ENCODE results near the gene GALNT18.

Gene GALNT18

DNA sequence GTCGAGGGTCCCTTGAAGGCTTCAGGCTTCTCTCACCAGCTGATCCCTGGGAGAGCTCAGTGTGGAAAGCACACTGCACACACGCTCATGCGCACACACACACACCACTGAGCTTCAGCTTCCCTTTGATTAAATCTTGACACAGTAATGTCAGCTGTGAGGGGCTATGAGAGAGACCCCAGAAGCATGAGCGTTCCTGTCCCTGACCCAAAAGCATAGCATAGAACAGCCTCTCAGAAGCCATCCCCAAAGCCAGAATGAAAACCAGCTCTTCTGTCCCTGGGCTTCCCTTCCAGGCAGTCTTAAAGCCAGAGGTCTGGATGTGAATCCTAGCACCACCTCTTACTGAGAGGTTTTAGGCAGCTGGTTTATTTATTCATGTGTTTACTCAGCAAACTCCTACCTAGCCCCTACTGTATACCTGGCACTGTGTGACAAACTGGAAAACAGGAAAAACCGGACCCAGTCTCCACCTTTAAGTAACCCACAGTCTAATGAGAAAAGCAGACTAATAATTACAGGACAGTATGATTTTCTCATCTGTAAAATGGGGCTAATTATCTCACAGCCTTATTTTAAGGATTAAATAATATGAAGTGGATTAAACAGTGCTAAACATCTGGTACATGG, 15.9 kb downstream of the GALNT18 start:
- H3K27ac ChIP-seq (replicated peaks) = no peak overlapping the region
- H3K27me3 ChIP-seq (ENCODE audit: insufficient read depth, poor library complexity, severe bottlenecking) = peaks cover 13% of the 10 kb centered on the region
- no peak overlapping the region for H3K4me3 ChIP-seq (replicated peaks; ENCODE audit: insufficient read depth, low read length)
- TF ChIP-seq, protein P1, sequence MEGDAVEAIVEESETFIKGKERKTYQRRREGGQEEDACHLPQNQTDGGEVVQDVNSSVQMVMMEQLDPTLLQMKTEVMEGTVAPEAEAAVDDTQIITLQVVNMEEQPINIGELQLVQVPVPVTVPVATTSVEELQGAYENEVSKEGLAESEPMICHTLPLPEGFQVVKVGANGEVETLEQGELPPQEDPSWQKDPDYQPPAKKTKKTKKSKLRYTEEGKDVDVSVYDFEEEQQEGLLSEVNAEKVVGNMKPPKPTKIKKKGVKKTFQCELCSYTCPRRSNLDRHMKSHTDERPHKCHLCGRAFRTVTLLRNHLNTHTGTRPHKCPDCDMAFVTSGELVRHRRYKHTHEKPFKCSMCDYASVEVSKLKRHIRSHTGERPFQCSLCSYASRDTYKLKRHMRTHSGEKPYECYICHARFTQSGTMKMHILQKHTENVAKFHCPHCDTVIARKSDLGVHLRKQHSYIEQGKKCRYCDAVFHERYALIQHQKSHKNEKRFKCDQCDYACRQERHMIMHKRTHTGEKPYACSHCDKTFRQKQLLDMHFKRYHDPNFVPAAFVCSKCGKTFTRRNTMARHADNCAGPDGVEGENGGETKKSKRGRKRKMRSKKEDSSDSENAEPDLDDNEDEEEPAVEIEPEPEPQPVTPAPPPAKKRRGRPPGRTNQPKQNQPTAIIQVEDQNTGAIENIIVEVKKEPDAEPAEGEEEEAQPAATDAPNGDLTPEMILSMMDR (IDR thresholded peaks at IDR 0.05; ENCODE audit: insufficient read depth, low read length) = no peak
- no peak for TF ChIP-seq POLR2AphosphoS5 (IDR thresholded peaks at IDR 0.05; ENCODE audit: low read depth)
- TF ChIP-seq SPI1 (IDR thresholded peaks at IDR 0.05; ENCODE audit: borderline replicate concordance, low read depth) = no peak
- no peak for TF ChIP-seq GABPA (IDR thresholded peaks at IDR 0.05; ENCODE audit: low read depth)
- TF ChIP-seq, protein P2, sequence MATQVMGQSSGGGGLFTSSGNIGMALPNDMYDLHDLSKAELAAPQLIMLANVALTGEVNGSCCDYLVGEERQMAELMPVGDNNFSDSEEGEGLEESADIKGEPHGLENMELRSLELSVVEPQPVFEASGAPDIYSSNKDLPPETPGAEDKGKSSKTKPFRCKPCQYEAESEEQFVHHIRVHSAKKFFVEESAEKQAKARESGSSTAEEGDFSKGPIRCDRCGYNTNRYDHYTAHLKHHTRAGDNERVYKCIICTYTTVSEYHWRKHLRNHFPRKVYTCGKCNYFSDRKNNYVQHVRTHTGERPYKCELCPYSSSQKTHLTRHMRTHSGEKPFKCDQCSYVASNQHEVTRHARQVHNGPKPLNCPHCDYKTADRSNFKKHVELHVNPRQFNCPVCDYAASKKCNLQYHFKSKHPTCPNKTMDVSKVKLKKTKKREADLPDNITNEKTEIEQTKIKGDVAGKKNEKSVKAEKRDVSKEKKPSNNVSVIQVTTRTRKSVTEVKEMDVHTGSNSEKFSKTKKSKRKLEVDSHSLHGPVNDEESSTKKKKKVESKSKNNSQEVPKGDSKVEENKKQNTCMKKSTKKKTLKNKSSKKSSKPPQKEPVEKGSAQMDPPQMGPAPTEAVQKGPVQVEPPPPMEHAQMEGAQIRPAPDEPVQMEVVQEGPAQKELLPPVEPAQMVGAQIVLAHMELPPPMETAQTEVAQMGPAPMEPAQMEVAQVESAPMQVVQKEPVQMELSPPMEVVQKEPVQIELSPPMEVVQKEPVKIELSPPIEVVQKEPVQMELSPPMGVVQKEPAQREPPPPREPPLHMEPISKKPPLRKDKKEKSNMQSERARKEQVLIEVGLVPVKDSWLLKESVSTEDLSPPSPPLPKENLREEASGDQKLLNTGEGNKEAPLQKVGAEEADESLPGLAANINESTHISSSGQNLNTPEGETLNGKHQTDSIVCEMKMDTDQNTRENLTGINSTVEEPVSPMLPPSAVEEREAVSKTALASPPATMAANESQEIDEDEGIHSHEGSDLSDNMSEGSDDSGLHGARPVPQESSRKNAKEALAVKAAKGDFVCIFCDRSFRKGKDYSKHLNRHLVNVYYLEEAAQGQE (IDR thresholded peaks at IDR 0.05; ENCODE audit: insufficient replicate concordance, low read depth) = no peak
- DNase-seq (ENCODE audit: low read depth in 1 of 2, low spot score in 1 of 2) = no peak

DNA sequence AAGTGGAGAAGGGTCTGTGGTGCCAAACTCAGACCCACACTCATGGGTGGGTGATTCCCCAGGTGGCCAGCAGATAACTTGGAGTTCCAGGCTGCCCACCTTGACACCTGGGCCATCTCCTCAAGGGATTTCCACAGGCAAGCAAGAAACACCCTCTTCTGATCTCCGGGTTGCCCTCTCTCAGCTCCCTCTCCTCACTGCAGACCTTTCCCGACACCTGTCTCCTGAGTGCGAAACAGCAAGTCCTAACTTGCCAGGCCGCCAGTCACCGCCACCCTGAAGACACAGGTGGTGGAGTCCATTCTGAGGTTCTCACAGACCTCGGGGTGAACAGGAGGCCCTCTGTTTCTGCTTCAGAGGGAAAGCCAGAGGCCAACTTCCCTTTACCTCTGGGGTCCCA, 16.6 kb downstream of the GALNT18 start:
- no peak for DNase-seq (ENCODE audit: low read depth in 1 of 2, low spot score in 1 of 2)
- no peak overlapping the region for H3K27ac ChIP-seq (replicated peaks)
- H3K27me3 ChIP-seq (ENCODE audit: insufficient read depth, poor library complexity, severe bottlenecking) = peaks cover 12% of the 10 kb centered on the region
- no peak overlapping the region for H3K4me3 ChIP-seq (replicated peaks; ENCODE audit: insufficient read depth, low read length)
- TF ChIP-seq SPI1 (IDR thresholded peaks at IDR 0.05; ENCODE audit: borderline replicate concordance, low read depth) = no peak
- TF ChIP-seq, protein P1 (IDR thresholded peaks at IDR 0.05; ENCODE audit: insufficient read depth, low read length) = no peak
- TF ChIP-seq GABPA (IDR thresholded peaks at IDR 0.05; ENCODE audit: low read depth) = no peak
- TF ChIP-seq, protein P2 (IDR thresholded peaks at IDR 0.05; ENCODE audit: insufficient replicate concordance, low read depth) = no peak
- TF ChIP-seq POLR2AphosphoS5 (IDR thresholded peaks at IDR 0.05; ENCODE audit: low read depth) = no peak

DNA sequence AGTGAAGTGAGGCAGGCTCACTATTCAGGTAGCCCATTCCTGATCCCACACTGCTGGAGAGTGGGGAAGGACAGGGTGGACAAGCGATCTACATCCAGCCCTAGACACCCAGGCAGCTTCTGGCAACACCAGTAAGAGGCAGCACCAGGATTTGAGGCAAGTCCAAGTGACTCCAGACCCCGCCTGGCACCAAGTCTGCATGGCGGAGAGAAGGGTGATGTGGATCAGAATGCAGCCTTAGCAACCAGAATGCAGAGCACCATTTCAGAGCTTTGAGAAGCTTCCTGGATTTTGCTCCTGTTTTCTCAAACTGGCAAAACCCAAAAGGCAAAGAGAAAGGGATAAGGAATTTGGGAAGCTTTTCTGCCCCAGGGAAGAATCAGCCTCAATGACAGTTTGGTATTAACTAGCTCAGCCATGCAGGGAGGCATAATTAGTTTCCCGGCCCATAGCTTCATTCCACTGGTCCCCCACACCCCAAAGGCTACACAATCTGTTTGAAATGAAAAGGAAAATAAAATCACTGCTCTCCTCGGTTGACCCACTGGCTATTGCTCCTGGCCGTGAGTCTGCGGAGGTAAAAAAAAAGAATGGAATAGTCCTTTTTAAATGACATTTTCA, 17.3 kb downstream of the GALNT18 start:
- H3K27me3 ChIP-seq (ENCODE audit: insufficient read depth, poor library complexity, severe bottlenecking) = peaks cover 12% of the 10 kb centered on the region
- TF ChIP-seq POLR2AphosphoS5 (IDR thresholded peaks at IDR 0.05; ENCODE audit: low read depth) (no peak), GABPA (IDR thresholded peaks at IDR 0.05; ENCODE audit: low read depth) (no peak)
- TF ChIP-seq, protein P1 (IDR thresholded peaks at IDR 0.05; ENCODE audit: insufficient read depth, low read length) = no peak

More for the DNA sequence above, 17.3 kb downstream of the GALNT18 start:
- Histone ChIP-seq H3K27ac (replicated peaks) (no peak overlapping the region), H3K4me3 (replicated peaks; ENCODE audit: insufficient read depth, low read length) (no peak overlapping the region)
- no peak for DNase-seq (ENCODE audit: low read depth in 1 of 2, low spot score in 1 of 2)
